Mucosa of gallbladder (tissue), 1 donor: ENCODE results near the gene BTBD9. TPM values are rescaled to one million over a fixed set of nuclear protein-coding genes. Genes with fewer than 3 reads are reported as not detected.

Source experiments
- DNase-seq: peaks from one replicate; pipeline ENCODE4 v3.0.0-alpha.2; 2020; ENCODE audit warnings: low spot score
- total RNA-seq: library from RNA; stranded (reverse); gene quantifications from one replicate; pipeline ENCODE4 v1.2.1, GENCODE V29; 2021
- donor health status: DM: no; HTN: no; CAD: no.

BTBD9 gene
- total RNA-seq, 1 donor from 2014 or later: 32.5 TPM

GRCh38 chr6:38290133-38290799 lies 349.5 kb downstream of the BTBD9 start:
- DNase-seq: no peak

DNA sequence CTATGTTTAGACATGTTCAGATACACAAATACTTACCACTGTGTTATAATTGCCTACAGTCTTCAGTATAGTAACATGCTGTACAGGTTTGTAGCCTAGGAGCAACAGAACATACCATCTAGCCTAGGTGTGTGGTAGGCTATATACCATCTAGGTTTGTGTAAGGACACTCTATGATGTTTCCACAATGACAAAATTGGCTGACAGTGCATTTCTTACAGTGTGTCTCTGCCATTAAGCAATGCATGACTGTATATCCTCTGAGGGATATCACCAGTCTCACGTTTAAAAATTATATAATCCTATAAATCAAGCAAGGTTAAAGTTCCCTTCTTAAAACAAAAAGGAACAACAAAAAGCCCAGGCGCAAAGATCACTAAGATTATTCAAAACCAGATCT lies 352.2 kb downstream of the BTBD9 start:
- no peak for DNase-seq

- no peak for DNase-seq
These were observed 354.8 kb downstream of the BTBD9 start for GRCh38 chr6:38284802-38285394.

DNA sequence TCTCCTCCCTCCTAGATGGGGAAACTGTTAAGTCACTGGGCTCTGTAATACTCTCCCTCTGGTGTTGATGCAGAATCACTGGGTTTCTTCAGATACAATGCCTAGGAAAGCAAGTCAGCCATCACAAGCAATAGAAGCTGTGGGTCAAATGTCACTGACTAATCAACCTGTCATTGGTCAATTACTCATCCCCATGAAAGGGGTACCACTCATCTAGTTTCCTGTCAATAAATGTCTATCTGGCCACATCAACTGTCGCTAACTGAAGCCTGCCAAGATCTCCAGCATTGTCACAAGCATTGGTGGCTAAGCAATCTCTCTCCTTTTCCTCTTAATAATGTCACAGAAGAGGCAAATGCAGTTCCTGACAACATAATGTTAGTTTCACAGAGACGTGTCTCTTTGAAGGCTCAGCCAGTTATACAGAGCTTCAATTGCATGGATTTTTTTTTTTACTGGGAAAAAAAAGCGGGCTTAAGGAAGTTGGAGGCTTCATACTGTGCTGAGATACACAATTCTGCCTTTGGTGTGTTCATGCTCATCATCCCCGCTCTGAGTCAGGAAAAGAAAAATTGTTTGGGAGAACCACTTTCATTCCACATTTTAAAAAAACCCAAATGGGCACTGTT lies 355.9 kb downstream of the BTBD9 start:
- DNase-seq: no peak

GRCh38 chr6:38282911-38283310 lies 356.8 kb downstream of the BTBD9 start:
- no peak for DNase-seq

- no peak for DNase-seq
These were observed 358.6 kb downstream of the BTBD9 start for GRCh38 chr6:38281126-38281525.

- no peak for DNase-seq
These were observed 359.7 kb downstream of the BTBD9 start for GRCh38 chr6:38279963-38280588.

- no peak for DNase-seq
These were observed 360.3 kb downstream of the BTBD9 start for GRCh38 chr6:38279423-38279822.

GRCh38 chr6:38273325-38273724 lies 366.4 kb downstream of the BTBD9 start:
- DNase-seq: no peak

GRCh38 chr6:38272222-38272621 lies 367.5 kb downstream of the BTBD9 start:
- no peak for DNase-seq

DNA sequence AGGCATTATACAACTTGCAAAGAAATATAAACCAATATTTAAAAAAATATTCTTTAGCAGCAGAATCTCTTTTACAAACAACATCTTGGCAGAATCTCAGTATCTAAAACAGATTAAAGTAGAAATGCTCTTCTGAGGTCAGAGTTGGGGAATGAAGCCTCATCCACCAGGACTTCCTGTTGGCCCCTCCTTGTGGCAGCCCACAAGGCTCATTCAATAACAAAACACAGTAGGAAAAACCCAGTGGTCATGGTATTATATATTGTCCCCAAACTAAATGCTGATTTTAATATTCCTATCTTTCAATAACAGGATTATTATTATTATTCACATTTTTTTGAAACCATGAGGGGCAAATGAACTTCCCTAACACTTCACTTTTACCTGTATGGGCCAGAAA lies 368.6 kb downstream of the BTBD9 start:
- DNase-seq: no peak

- DNase-seq: no peak
These were observed 369.4 kb downstream of the BTBD9 start for GRCh38 chr6:38270367-38270766.

- DNase-seq: no peak
These were observed 370.1 kb downstream of the BTBD9 start for GRCh38 chr6:38269461-38270172.

- no peak for DNase-seq
These were observed 371.4 kb downstream of the BTBD9 start for GRCh38 chr6:38268342-38268741.

DNA sequence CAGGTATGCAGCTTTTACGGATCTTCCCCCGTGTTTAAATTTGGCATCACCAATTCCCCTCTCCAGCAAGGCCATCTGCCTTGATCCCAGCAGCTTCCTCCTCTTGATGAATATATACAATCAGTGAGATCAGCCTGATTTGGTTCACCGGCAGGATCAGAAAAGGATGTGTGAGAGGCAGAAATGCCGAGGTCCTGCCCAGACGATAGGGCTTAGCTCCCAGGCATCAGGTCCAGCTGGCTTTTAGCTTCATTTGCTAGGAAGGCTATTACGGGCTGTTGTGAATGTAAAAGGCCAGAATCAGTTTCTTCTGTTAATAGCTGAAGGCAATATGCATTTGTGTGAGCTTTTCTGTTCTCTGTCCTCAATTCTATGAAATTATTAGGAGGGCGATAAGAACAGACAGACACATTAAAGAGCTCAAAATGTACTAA lies 372.8 kb downstream of the BTBD9 start:
- DNase-seq: no peak

GRCh38 chr6:38264605-38265004 lies 375.1 kb downstream of the BTBD9 start:
- DNase-seq: peak; percentile 16

DNA sequence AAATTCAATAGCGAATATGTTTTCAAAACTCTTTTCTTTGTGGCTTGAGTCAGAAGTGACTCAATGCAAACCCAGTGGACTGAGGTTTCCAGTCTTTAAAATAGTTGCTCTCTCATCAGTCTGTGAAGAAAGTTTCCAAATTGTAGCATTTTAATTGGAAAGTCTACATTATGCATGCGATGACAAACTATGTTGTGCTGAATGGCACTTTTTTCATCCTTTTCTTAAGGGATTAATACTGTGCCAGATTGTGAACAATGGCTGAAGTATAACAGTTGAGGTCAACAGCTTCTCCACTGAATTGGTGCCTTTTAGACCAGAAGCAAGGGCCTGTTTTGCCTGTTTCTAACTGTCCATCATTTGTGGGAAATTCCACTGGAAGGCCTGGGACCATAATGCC lies 377.1 kb downstream of the BTBD9 start:
- DNase-seq: no peak

GRCh38 chr6:38262026-38262425 lies 377.7 kb downstream of the BTBD9 start:
- DNase-seq: no peak

DNA sequence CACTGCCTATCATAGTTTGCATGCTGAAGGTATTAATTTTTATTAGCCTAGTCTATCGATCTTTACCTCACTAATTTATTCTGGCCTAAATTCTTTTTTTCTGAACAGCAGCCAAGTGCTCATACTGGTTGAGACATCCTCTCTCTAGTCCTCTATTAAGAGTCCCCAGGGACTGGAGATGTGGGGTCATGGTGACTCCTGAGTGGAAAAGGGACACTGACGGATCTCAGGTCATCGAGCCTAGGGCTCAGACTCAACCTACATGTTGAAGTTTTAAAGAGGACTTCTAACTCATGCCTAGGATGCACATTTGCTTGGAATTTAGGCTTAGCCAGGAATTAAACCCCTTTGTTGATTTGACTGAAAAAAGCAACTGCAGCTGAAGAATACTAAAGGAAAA lies 378.1 kb downstream of the BTBD9 start:
- no peak for DNase-seq

GRCh38 chr6:38259736-38260135 lies 380.0 kb downstream of the BTBD9 start:
- no peak for DNase-seq

DNA sequence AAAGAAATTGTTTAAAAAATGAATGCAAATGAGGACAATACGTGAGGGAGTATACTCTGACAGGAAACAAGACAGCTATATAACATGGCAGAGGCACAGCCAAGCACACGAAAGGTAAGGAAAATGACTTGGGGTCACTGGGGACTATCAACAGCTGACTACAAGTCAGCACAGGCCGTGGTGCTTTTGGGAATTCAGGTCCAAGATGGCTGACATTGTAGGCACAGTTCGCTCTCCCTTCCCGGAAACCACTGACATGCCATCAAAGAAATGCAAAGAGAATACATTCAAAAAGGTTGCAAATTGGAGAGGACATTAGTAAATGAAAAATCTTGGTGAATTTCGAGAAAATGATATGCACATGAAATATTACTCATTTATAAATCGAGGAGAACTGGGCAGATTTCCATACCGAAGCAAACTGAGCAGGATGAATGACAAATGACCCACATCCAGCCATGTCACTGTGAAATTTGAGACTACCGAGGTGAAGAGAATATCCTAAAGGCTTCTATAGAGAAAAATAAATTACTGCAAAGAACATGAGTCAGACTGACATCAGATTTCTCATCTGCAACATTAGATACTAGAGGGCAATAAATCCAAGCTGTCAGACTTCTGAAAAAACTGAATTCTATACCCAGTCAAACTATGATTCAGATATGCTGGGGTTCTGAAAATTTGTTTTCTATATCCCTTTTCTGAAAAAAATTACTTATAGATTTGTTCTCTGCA lies 391.1 kb downstream of the BTBD9 start:
- DNase-seq: no peak

- no peak for DNase-seq
These were observed 394.4 kb downstream of the BTBD9 start for GRCh38 chr6:38245295-38245694.
